Mucosa of stomach (tissue), 1 donor: ENCODE results near the gene PSD4.

Experiments
- H3K27me3 ChIP-seq: one replicate; pipeline ENCODE4 v1.7.0; 2013; ENCODE audit warnings: mild to moderate bottlenecking, low read length; ENCODE audit not compliant: control insufficient read depth, insufficient read depth
- H3K36me3 ChIP-seq: one replicate; pipeline ENCODE4 v1.7.0; 2013; ENCODE audit warnings: low read length; ENCODE audit not compliant: control insufficient read depth, insufficient read depth
- H3K4me1 ChIP-seq: one replicate; pipeline ENCODE4 v1.7.0; 2013; ENCODE audit warnings: mild to moderate bottlenecking, low read length; ENCODE audit not compliant: control insufficient read depth, insufficient read depth
- H3K4me3 ChIP-seq: one replicate; pipeline ENCODE4 v1.7.0; 2013; ENCODE audit warnings: low read length
- H3K9ac ChIP-seq: one replicate; pipeline ENCODE4 v1.7.0; 2013; ENCODE audit warnings: mild to moderate bottlenecking, low read length, moderate library complexity
- H3K9me3 ChIP-seq: one replicate; pipeline ENCODE4 v1.7.0; 2013; ENCODE audit warnings: mild to moderate bottlenecking, low read length, moderate library complexity; ENCODE audit not compliant: control insufficient read depth
- donor health status: Pancreatic carcinoma.

Gene PSD4

GRCh38 chr2:113184531-113185230 is 10.9 kb downstream of the PSD4 start:
- no peak overlapping the region for H3K4me3 ChIP-seq
- peaks cover 23% of the 10 kb centered on the region for H3K4me1 ChIP-seq
- no peaks in the 10 kb centered on the region for H3K9me3 ChIP-seq
- H3K36me3 ChIP-seq, result no peaks in the 10 kb centered on the region
- no peaks in the 10 kb centered on the region for H3K27me3 ChIP-seq
- H3K9ac ChIP-seq, result no peak overlapping the region

- Histone ChIP-seq H3K9ac (no peak overlapping the region), H3K9me3 (no peaks in the 10 kb centered on the region), H3K36me3 (no peaks in the 10 kb centered on the region), H3K27me3 (no peaks in the 10 kb centered on the region), H3K4me3 (no peak overlapping the region), H3K4me1 (peaks cover 18% of the 10 kb centered on the region)
Measured at GRCh38 chr2:113185664-113186432, 12.1 kb downstream of the PSD4 start.

GRCh38 chr2:113186433-113186796 is 12.6 kb downstream of the PSD4 start:
- no peaks in the 10 kb centered on the region for H3K9me3 ChIP-seq
- no peak overlapping the region for H3K9ac ChIP-seq
- H3K36me3 ChIP-seq, result no peaks in the 10 kb centered on the region

GRCh38 chr2:113187771-113188170 is 14.0 kb downstream of the PSD4 start:
- Histone ChIP-seq H3K4me3 (no peak overlapping the region), H3K27me3 (no peaks in the 10 kb centered on the region)

More at GRCh38 chr2:113186433-113186796, 12.6 kb downstream of the PSD4 start:
- H3K4me1 ChIP-seq, result peaks cover 16% of the 10 kb centered on the region
- no peak overlapping the region for H3K4me3 ChIP-seq
- H3K27me3 ChIP-seq, result no peaks in the 10 kb centered on the region

GRCh38 chr2:113190871-113191270 is 17.1 kb downstream of the PSD4 start:
- Histone ChIP-seq H3K36me3 (peaks cover 5% of the 10 kb centered on the region), H3K4me1 (peaks cover 2% of the 10 kb centered on the region), H3K9me3 (no peaks in the 10 kb centered on the region), H3K4me3 (no peak overlapping the region), H3K9ac (no peak overlapping the region), H3K27me3 (no peaks in the 10 kb centered on the region)

More at GRCh38 chr2:113187771-113188170, 14.0 kb downstream of the PSD4 start:
- Histone ChIP-seq H3K36me3 (peaks cover 3% of the 10 kb centered on the region), H3K4me1 (peaks cover 10% of the 10 kb centered on the region), H3K9me3 (no peaks in the 10 kb centered on the region), H3K9ac (no peak overlapping the region)

- Histone ChIP-seq H3K4me1 (no peaks in the 10 kb centered on the region), H3K4me3 (no peak overlapping the region), H3K36me3 (peaks cover 5% of the 10 kb centered on the region), H3K27me3 (no peaks in the 10 kb centered on the region), H3K9ac (no peak overlapping the region), H3K9me3 (no peaks in the 10 kb centered on the region)
Measured at GRCh38 chr2:113192459-113193100, 18.8 kb downstream of the PSD4 start.

- H3K9me3 ChIP-seq, result no peaks in the 10 kb centered on the region
- no peak overlapping the region for H3K9ac ChIP-seq
- H3K36me3 ChIP-seq, result peaks cover 5% of the 10 kb centered on the region
- peaks cover 16% of the 10 kb centered on the region for H3K4me1 ChIP-seq
- H3K27me3 ChIP-seq, result no peaks in the 10 kb centered on the region
- H3K4me3 ChIP-seq, result no peak overlapping the region
Measured at GRCh38 chr2:113195923-113196501, 22.2 kb downstream of the PSD4 start.

GRCh38 chr2:113196839-113197238 is 23.1 kb downstream of the PSD4 start:
- Histone ChIP-seq H3K9me3 (no peaks in the 10 kb centered on the region), H3K27me3 (no peaks in the 10 kb centered on the region), H3K4me1 (peaks cover 16% of the 10 kb centered on the region), H3K4me3 (no peak overlapping the region), H3K36me3 (peaks cover 5% of the 10 kb centered on the region), H3K9ac (no peak overlapping the region)

- Histone ChIP-seq H3K9ac (no peak overlapping the region), H3K9me3 (no peaks in the 10 kb centered on the region), H3K36me3 (peaks cover 5% of the 10 kb centered on the region), H3K4me3 (no peak overlapping the region), H3K4me1 (peaks cover 16% of the 10 kb centered on the region), H3K27me3 (no peaks in the 10 kb centered on the region)
Measured at GRCh38 chr2:113197347-113198047, 23.7 kb downstream of the PSD4 start.

- Histone ChIP-seq H3K4me3 (no peak overlapping the region), H3K9me3 (no peaks in the 10 kb centered on the region), H3K27me3 (no peaks in the 10 kb centered on the region), H3K9ac (peak overlapping the region; percentile 66), H3K4me1 (peaks cover 16% of the 10 kb centered on the region), H3K36me3 (no peaks in the 10 kb centered on the region)
Measured at GRCh38 chr2:113198048-113198789, 24.4 kb downstream of the PSD4 start.
